H9 (cell line): ENCODE measurements around the gene CDK6. TPM values are rescaled to one million over a fixed set of nuclear protein-coding genes. Genes with fewer than 3 reads are reported as not detected.

Source experiments
- DNase-seq: peaks from one replicate; pipeline ENCODE4 v3.0.0-alpha.2; 2017
- H2AFZ ChIP-seq: one replicate; pipeline ENCODE4 v1.6.1; 2013; ENCODE audit warnings: mild to moderate bottlenecking, low read length, control low read depth, moderate library complexity
- H2AK5ac ChIP-seq: 2 replicates; pipeline ENCODE4 v1.6.1; 2013; ENCODE audit warnings: low read length, control low read depth, mixed read lengths; ENCODE audit not compliant: insufficient read length
- H2BK120ac ChIP-seq: one replicate; pipeline ENCODE4 v1.6.1; 2013; ENCODE audit warnings: low read depth, mild to moderate bottlenecking, low read length, control low read depth, inconsistent platforms; ENCODE audit not compliant: poor library complexity, severe bottlenecking
- H2BK12ac ChIP-seq: 2 replicates; pipeline ENCODE4 v1.6.1; 2013; ENCODE audit warnings: low read length, control low read depth, mixed read lengths, low read depth; ENCODE audit not compliant: insufficient read length
- H2BK15ac ChIP-seq: 2 replicates; pipeline ENCODE4 v1.6.1; 2013; ENCODE audit warnings: low read depth, low read length, control low read depth
- H2BK20ac ChIP-seq: one replicate; pipeline ENCODE4 v1.6.1; 2013; ENCODE audit warnings: low read depth, mild to moderate bottlenecking, low read length, control low read depth, inconsistent platforms; ENCODE audit not compliant: poor library complexity, severe bottlenecking
- H2BK5ac ChIP-seq: 2 replicates; pipeline ENCODE4 v1.6.1; 2013; ENCODE audit warnings: low read length, control low read depth, mixed read lengths; ENCODE audit not compliant: insufficient read length
- H3K14ac ChIP-seq: 2 replicates; pipeline ENCODE4 v1.6.1; 2013; ENCODE audit warnings: low read length, control low read depth; ENCODE audit not compliant: insufficient read depth
- H3K18ac ChIP-seq: 2 replicates; pipeline ENCODE4 v1.6.1; 2013; ENCODE audit warnings: low read depth, mild to moderate bottlenecking, mixed read lengths, low read length, control low read depth; ENCODE audit not compliant: insufficient read length
- H3K23ac ChIP-seq: 2 replicates; pipeline ENCODE4 v1.6.1; 2013; ENCODE audit warnings: low read length, control low read depth, mixed read lengths, low read depth; ENCODE audit not compliant: insufficient read length
- H3K23me2 ChIP-seq: 2 replicates; pipeline ENCODE4 v1.6.1; 2013; ENCODE audit warnings: low read depth, mild to moderate bottlenecking, mixed read lengths, low read length, control low read depth; ENCODE audit not compliant: insufficient read length, poor library complexity, severe bottlenecking
- H3K27ac ChIP-seq: 2 replicates; pipeline ENCODE4 v1.5.1; 2013; ENCODE audit warnings: low read length, control low read depth, mixed read lengths, low read depth; ENCODE audit not compliant: insufficient read length
- H3K27me3 ChIP-seq: 2 replicates; pipeline ENCODE4 v1.6.1; 2013; ENCODE audit warnings: low read length, control low read depth, inconsistent platforms; ENCODE audit not compliant: insufficient read depth
- H3K4ac ChIP-seq: 2 replicates; pipeline ENCODE4 v1.6.1; 2013; ENCODE audit warnings: low read depth, mild to moderate bottlenecking, control low read depth, inconsistent platforms, low read length, moderate library complexity
- H3K4me1 ChIP-seq: 2 replicates; pipeline ENCODE4 v1.6.1; 2013; ENCODE audit warnings: low read length, control low read depth, inconsistent platforms; ENCODE audit not compliant: insufficient read depth
- H3K4me2 ChIP-seq: 2 replicates; pipeline ENCODE4 v1.6.1; 2013; ENCODE audit warnings: low read length, control low read depth, mixed read lengths; ENCODE audit not compliant: insufficient read length, insufficient read depth
- H3K56ac ChIP-seq: 2 replicates; pipeline ENCODE4 v1.6.1; 2013; ENCODE audit warnings: low read depth, mild to moderate bottlenecking, mixed read lengths, low read length, control low read depth; ENCODE audit not compliant: insufficient read length
- H3K79me1 ChIP-seq: 2 replicates; pipeline ENCODE4 v1.6.1; 2013; ENCODE audit warnings: low read depth, mild to moderate bottlenecking, moderate library complexity, low read length, control low read depth, inconsistent platforms; ENCODE audit not compliant: insufficient read depth, poor library complexity, severe bottlenecking
- H3K79me2 ChIP-seq: 2 replicates; pipeline ENCODE4 v1.6.1; 2013; ENCODE audit warnings: low read length, control low read depth, inconsistent platforms; ENCODE audit not compliant: insufficient read depth
- H3K9ac ChIP-seq: 2 replicates; pipeline ENCODE4 v1.6.1; 2013; ENCODE audit warnings: low read length, control low read depth, mixed read lengths; ENCODE audit not compliant: insufficient read length; ENCODE audit errors: extremely low read depth
- H3K9me3 ChIP-seq: one replicate; pipeline ENCODE4 v1.6.1; 2013; ENCODE audit warnings: low read depth, low read length, inconsistent platforms; ENCODE audit not compliant: control insufficient read depth
- H3T11ph ChIP-seq: one replicate; pipeline ENCODE4 v1.6.1; 2013; ENCODE audit warnings: mild to moderate bottlenecking, low read length, control low read depth, inconsistent platforms
- H4K20me1 ChIP-seq: one replicate; pipeline ENCODE4 v1.6.1; 2013; ENCODE audit not compliant: control insufficient read depth, insufficient read length, insufficient read depth
- H4K5ac ChIP-seq: 2 replicates; pipeline ENCODE4 v1.6.1; 2013; ENCODE audit warnings: low read depth, mild to moderate bottlenecking, mixed read lengths, low read length, control low read depth; ENCODE audit not compliant: insufficient read length
- H4K8ac ChIP-seq: replicated peaks from 2 replicates; pipeline ENCODE4 v1.6.1; 2013; ENCODE audit warnings: low read length, control low read depth, mixed read lengths, low read depth; ENCODE audit not compliant: insufficient read length
- H4K91ac ChIP-seq: 2 replicates; pipeline ENCODE4 v1.6.1; 2013; ENCODE audit warnings: low read depth, mild to moderate bottlenecking, moderate library complexity, mixed read lengths, low read length, control low read depth; ENCODE audit not compliant: insufficient read length
- H3K27ac Mint-ChIP-seq, 3 experiments: 2 replicates in 2 of 3; 3 replicates in 1 of 3; pipeline ENCODE4 v1.8.0; 2020 to 2021; ENCODE audit warnings: mixed read lengths in 3 of 3, mild to moderate bottlenecking in 1 of 3, moderate library complexity in 1 of 3
- H3K27me3 Mint-ChIP-seq: 2 replicates; pipeline ENCODE4 v1.8.0; 2021; ENCODE audit warnings: low read depth, mild to moderate bottlenecking, moderate library complexity, mixed read lengths
- H3K36me3 Mint-ChIP-seq, 3 experiments: 2 replicates in 2 of 3; 3 replicates in 1 of 3; pipeline ENCODE4 v1.8.0; 2020 to 2021; ENCODE audit warnings: low read depth in 3 of 3, mixed read lengths in 3 of 3; ENCODE audit not compliant: insufficient read depth in 1 of 3
- H3K4me1 Mint-ChIP-seq, 2 experiments: 2 replicates each; pipeline ENCODE4 v1.8.0; 2020; ENCODE audit warnings: mixed read lengths in 2 of 2
- H3K4me3 Mint-ChIP-seq, 2 experiments: 2 replicates in 1 of 2; 3 replicates in 1 of 2; pipeline ENCODE4 v1.8.0; 2020 to 2021; ENCODE audit warnings: mild to moderate bottlenecking in 2 of 2, mixed read lengths in 2 of 2, moderate library complexity in 1 of 2
- H3K9me3 Mint-ChIP-seq, 2 experiments: 2 replicates in 1 of 2; 3 replicates in 1 of 2; pipeline ENCODE4 v1.8.0; 2020; ENCODE audit warnings: mild to moderate bottlenecking in 2 of 2, mixed read lengths in 2 of 2, moderate library complexity in 1 of 2
- CTCF ChIP-seq: fragments of 200-600 bp; sonication (generic); conservative IDR thresholded peaks from 3 replicates; pipeline ENCODE4 v1.8.0; 2021; ENCODE audit warnings: antibody characterized with exemption, mild to moderate bottlenecking
- WGBS: extraction: QIAGEN DNeasy Blood & Tissue Kit; methylation state at CpG from one replicate; pipeline ENCODE4 v1.1.7; 2013; ENCODE audit warnings: missing lambda C conversion rate, low lambda C conversion rate, mixed read lengths; ENCODE audit not compliant: insufficient read length; ENCODE audit errors: extremely low coverage; 5-methylcytosine and 5-hydroxymethylcytosine counted together
- total RNA-seq: library from RNA; stranded (reverse); gene quantifications from 2 replicates; pipeline ENCODE4 v1.2.1, GENCODE V29; 2021

The CDK6 gene
- total RNA-seq, 1 experiment from 2014 or later, result 30.0 TPM

- no peak overlapping the region for H4K5ac ChIP-seq
- H4K91ac ChIP-seq, result no peak overlapping the region
- no peak overlapping the region for H2AK5ac ChIP-seq
- Mint-ChIP-seq H3K4me3 (no peak overlapping the region), H3K9me3 (peaks cover 2 to 3% of the 10 kb centered on the region in 2 experiments), H3K27ac (peak overlapping the region in 1 of 3 experiments; percentile 41; a peak in 1 of 7 replicates), H3K36me3 (peaks cover 1 to 6% (median 4%) of the 10 kb centered on the region in 3 experiments), H3K4me1 (peaks cover 40 to 45% of the 10 kb centered on the region in 2 experiments), H3K27me3 (no peaks in the 10 kb centered on the region; the same call in 1 of the 2 replicates)
- TF ChIP-seq CTCF, result no peak
- no peak overlapping the region for H3K18ac ChIP-seq
- H3K14ac ChIP-seq, result no peak overlapping the region
- WGBS, result no CpG with 5 or more reads among the region's 3 CpGs
- H2BK20ac ChIP-seq, result no peak overlapping the region
- no peak overlapping the region for H2BK5ac ChIP-seq
- H3K4me1 ChIP-seq, result no peaks in the 10 kb centered on the region; the same call in 1 of the 2 replicates
- H4K8ac ChIP-seq, result no peak overlapping the region
- no peaks in the 10 kb centered on the region for H3K9me3 ChIP-seq
- H3K79me2 ChIP-seq, result no peaks in the 10 kb centered on the region
- no peak overlapping the region for H3K9ac ChIP-seq
- H3K27ac ChIP-seq, result no peak overlapping the region
- no peak overlapping the region for H2BK120ac ChIP-seq
- H3K23me2 ChIP-seq, result no peaks in the 10 kb centered on the region
- no peak overlapping the region for H2AFZ ChIP-seq
- no peaks in the 10 kb centered on the region for H4K20me1 ChIP-seq
- no peak overlapping the region for H3K4me2 ChIP-seq
- no peak overlapping the region for H2BK15ac ChIP-seq
- H3T11ph ChIP-seq, result no peak overlapping the region
- H3K27me3 ChIP-seq, result no peaks in the 10 kb centered on the region
- H3K56ac ChIP-seq, result no peak overlapping the region
- no peak overlapping the region for H3K23ac ChIP-seq
- no peak for DNase-seq
- H3K79me1 ChIP-seq, result no peaks in the 10 kb centered on the region
- no peak overlapping the region for H2BK12ac ChIP-seq
- no peak overlapping the region for H3K4ac ChIP-seq
Measured at GRCh38 chr7:92783260-92784201, 52.8 kb downstream of the CDK6 start.
